DOHH2 (cell line): ENCODE measurements around the gene ANKRD6.

Experiments
- H3F3A ChIP-seq: fragments of 200-600 bp; sonication (generic), shearing (Covaris generic); 2 replicates; pipeline ENCODE4 v1.6.0; 2016; ENCODE audit warnings: antibody characterized with exemption, mild to moderate bottlenecking; ENCODE audit not compliant: control insufficient read depth, insufficient read depth
- H3K27ac ChIP-seq: fragments of 200-600 bp; sonication (generic); 2 replicates; pipeline ENCODE4 v1.5.1; 2014; ENCODE audit warnings: low read depth, mild to moderate bottlenecking, low read length, moderate library complexity
- H3K27me3 ChIP-seq: fragments of 200-600 bp; sonication (generic); 2 replicates; pipeline ENCODE4 v1.6.1; 2014; ENCODE audit warnings: mild to moderate bottlenecking, low read length, mixed read lengths; ENCODE audit not compliant: control insufficient read depth
- H3K36me3 ChIP-seq: fragments of 200-600 bp; sonication (generic); 2 replicates; pipeline ENCODE4 v1.6.1; 2014; ENCODE audit warnings: mild to moderate bottlenecking, low read length, moderate library complexity, mixed read lengths; ENCODE audit not compliant: control insufficient read depth
- H3K4me1 ChIP-seq: fragments of 200-600 bp; sonication (generic); 2 replicates; pipeline ENCODE4 v1.6.1; 2014; ENCODE audit warnings: mild to moderate bottlenecking, low read length, mixed read lengths; ENCODE audit not compliant: control insufficient read depth
- H3K4me2 ChIP-seq: fragments of 200-600 bp; sonication (generic); 2 replicates; pipeline ENCODE4 v1.6.0; 2014; ENCODE audit warnings: mild to moderate bottlenecking, low read length, moderate library complexity
- H3K4me3 ChIP-seq: fragments of 200-600 bp; sonication (generic); 2 replicates; pipeline ENCODE4 v1.5.1; 2014; ENCODE audit warnings: mild to moderate bottlenecking, low read length, mixed read lengths
- H3K79me2 ChIP-seq: fragments of 200-600 bp; sonication (generic); 2 replicates; pipeline ENCODE4 v1.6.1; 2014; ENCODE audit warnings: mild to moderate bottlenecking, low read length, mixed read lengths; ENCODE audit not compliant: control insufficient read depth
- H3K9me2 ChIP-seq: fragments of 200-600 bp; sonication (generic); replicated peaks from 2 replicates; pipeline ENCODE4 v1.6.1; 2014; ENCODE audit warnings: mild to moderate bottlenecking, low read length, mixed read lengths; ENCODE audit not compliant: control insufficient read depth
- H3K9me3 ChIP-seq: fragments of 200-600 bp; sonication (generic); 2 replicates; pipeline ENCODE4 v1.6.1; 2014; ENCODE audit warnings: antibody characterized with exemption, low read length, mixed read lengths; ENCODE audit not compliant: control insufficient read depth, insufficient read depth
- H4K20me1 ChIP-seq: fragments of 200-600 bp; sonication (generic); 2 replicates; pipeline ENCODE4 v1.6.0; 2014; ENCODE audit warnings: low read depth, mild to moderate bottlenecking, antibody characterized with exemption, low read length, moderate library complexity; ENCODE audit not compliant: control insufficient read depth, insufficient read depth
- EZH2phosphoT487 ChIP-seq: fragments of 200-600 bp; sonication (generic); IDR thresholded peaks from 2 replicates; pipeline ENCODE4 v1.6.1; 2017; ENCODE audit warnings: borderline replicate concordance, mild to moderate bottlenecking, antibody characterized with exemption, low read length, moderate library complexity, mixed read lengths
- TF ChIP-seq, protein P1 (sequence below): fragments of 200-600 bp; sonication (generic); IDR thresholded peaks from one replicate; pipeline ENCODE4 v1.5.1; 2014; ENCODE audit warnings: antibody characterized with exemption, mild to moderate bottlenecking, low read depth, low read length; ENCODE audit not compliant: poor library complexity, severe bottlenecking

Gene ANKRD6

DNA sequence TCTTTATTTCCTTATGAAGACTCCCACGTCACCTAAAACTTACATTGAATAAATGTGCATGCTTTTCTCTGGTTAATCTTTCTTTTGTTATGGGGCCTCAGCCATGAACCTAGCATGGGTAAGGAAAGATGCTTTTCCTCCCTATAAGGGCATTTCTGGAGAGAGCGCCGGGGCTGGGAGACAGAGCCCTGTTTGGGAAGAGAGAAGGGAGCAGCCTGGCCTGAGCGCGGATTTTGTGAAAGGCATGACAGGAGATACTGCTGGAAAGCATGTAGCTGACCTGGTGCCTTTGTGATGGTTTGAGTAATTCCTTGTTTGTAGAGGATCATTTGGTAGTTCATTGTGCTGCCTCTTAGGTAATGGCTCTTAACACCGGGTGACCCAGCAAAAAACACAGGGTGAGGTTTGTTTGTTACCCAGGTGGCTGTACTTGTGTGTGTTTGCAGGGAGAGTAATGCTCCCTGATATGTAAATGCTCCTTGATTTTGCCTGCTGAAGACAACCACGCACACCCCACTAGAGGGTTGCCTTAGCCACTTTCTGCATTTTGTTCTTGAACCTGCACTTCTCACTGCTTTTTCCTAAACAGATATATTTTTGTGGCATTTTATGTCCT lies 59.2 kb downstream of the ANKRD6 start:
- Histone ChIP-seq H3K4me2 (no peak overlapping the region), H3F3A (no peaks in the 10 kb centered on the region), H3K27me3 (0 out of 2 replicates have a peak, but pooled peaks cover 6% of the 10 kb centered on the region), H3K9me2 (no peaks in the 10 kb centered on the region), H3K79me2 (no peaks in the 10 kb centered on the region), H3K27ac (no peak overlapping the region), H4K20me1 (no peaks in the 10 kb centered on the region), H3K9me3 (no peaks in the 10 kb centered on the region), H3K4me3 (no peak overlapping the region), H3K36me3 (no peaks in the 10 kb centered on the region), H3K4me1 (no peaks in the 10 kb centered on the region)
- no peak for TF ChIP-seq EZH2phosphoT487
- TF ChIP-seq, protein P1, sequence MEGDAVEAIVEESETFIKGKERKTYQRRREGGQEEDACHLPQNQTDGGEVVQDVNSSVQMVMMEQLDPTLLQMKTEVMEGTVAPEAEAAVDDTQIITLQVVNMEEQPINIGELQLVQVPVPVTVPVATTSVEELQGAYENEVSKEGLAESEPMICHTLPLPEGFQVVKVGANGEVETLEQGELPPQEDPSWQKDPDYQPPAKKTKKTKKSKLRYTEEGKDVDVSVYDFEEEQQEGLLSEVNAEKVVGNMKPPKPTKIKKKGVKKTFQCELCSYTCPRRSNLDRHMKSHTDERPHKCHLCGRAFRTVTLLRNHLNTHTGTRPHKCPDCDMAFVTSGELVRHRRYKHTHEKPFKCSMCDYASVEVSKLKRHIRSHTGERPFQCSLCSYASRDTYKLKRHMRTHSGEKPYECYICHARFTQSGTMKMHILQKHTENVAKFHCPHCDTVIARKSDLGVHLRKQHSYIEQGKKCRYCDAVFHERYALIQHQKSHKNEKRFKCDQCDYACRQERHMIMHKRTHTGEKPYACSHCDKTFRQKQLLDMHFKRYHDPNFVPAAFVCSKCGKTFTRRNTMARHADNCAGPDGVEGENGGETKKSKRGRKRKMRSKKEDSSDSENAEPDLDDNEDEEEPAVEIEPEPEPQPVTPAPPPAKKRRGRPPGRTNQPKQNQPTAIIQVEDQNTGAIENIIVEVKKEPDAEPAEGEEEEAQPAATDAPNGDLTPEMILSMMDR = no peak

DNA sequence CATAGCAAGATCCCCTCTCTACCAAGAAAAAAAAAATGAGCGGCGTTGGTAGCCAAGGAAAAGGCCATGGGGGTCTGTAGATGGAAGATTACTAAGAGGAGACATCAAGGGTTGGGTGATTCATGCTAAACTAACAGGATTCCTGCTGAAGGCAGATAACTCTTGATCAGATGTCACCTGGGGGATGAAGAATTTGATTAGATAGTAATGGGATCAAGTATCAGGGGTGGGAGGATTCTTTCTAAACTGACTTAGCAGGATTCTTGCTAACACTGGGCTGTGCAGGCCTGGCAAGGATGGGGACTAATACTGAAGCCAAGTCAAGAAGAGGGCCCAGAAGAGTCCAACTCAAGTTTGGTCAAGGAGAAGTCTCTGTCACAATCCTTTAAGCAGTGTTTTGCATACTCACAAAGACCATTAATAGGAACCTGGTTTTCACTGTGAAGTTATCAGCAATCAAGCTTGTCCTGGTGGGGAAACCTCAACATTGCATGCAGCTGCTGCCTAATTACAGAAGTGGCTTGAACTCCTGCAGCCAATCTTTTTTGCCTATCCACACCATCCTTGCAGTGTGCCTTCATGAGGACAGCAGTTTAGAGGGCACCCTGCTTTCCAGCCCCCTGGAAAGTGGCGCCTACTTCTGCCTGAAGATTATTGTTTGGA lies 61.3 kb downstream of the ANKRD6 start:
- TF ChIP-seq, protein P1 = no peak
- TF ChIP-seq EZH2phosphoT487 = no peak
- Histone ChIP-seq H3K4me2 (no peak overlapping the region), H3K27ac (no peak overlapping the region)

DNA sequence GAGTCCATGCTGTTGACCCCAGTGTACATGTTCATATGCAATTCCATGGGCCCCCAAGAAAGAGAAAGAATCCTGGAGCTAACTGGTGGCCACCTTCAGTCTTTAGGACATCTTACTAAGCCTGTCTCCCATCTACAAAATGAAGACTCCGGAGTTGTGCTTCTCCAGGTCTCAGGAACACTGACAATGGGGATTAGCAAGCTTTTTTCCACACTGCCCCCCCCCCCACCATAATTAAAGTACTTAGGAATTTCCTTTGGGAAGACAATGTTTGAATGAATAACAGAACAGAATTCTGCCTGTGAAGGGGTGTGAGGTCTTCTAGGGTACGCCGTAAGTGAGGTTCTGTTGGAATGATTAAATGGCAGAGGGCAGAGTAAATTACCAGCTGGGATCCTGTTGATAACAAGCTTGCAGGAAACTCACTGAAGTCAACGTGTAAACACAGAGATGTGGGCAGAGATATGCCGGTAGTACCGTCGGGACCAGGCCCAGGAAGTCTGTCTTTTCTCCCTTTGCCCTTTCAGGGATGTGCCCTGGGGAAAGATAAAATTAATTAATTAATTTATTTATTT lies 63.1 kb downstream of the ANKRD6 start:
- TF ChIP-seq, protein P1 = no peak
- no peak for TF ChIP-seq EZH2phosphoT487
- H3K4me1 ChIP-seq = no peaks in the 10 kb centered on the region
- H3K79me2 ChIP-seq = no peaks in the 10 kb centered on the region
- H3K36me3 ChIP-seq = no peaks in the 10 kb centered on the region
- H3K4me2 ChIP-seq = no peak overlapping the region
- H3K27ac ChIP-seq = no peak overlapping the region
- peaks cover 16% of the 10 kb centered on the region for H3K27me3 ChIP-seq
- H3F3A ChIP-seq = no peaks in the 10 kb centered on the region
- no peaks in the 10 kb centered on the region for H3K9me2 ChIP-seq
- no peaks in the 10 kb centered on the region for H4K20me1 ChIP-seq
- H3K9me3 ChIP-seq = no peaks in the 10 kb centered on the region
- no peak overlapping the region for H3K4me3 ChIP-seq

More for the DNA sequence above, 61.3 kb downstream of the ANKRD6 start:
- no peaks in the 10 kb centered on the region for H4K20me1 ChIP-seq
- no peaks in the 10 kb centered on the region for H3K9me2 ChIP-seq
- H3K4me1 ChIP-seq = no peaks in the 10 kb centered on the region
- no peaks in the 10 kb centered on the region for H3K9me3 ChIP-seq
- H3K27me3 ChIP-seq = peaks cover 9% of the 10 kb centered on the region; the same call in 1 of the 2 replicates
- no peak overlapping the region for H3K4me3 ChIP-seq
- no peaks in the 10 kb centered on the region for H3K79me2 ChIP-seq
- H3F3A ChIP-seq = no peaks in the 10 kb centered on the region
- H3K36me3 ChIP-seq = no peaks in the 10 kb centered on the region
